Keratinocyte (primary cell): Measurements from ENCODE around the gene KIAA1217. TPM values are rescaled to one million over a fixed set of nuclear protein-coding genes. Genes with fewer than 3 reads are reported as not detected.
"Not testable (repeated sequence)": the region's sequence is repeated elsewhere in the genome, so short reads cannot be mapped to it uniquely, and the experiment has no call there.

Source experiments
- DNase-seq: peaks from one replicate; pipeline ENCODE4 v3.0.0-alpha.2; 2011; ENCODE audit warnings: low read depth, missing footprints, low spot score
- FAIRE-seq: peaks from 2 replicates; lab custom pipeline; 2011; peaks lifted over from hg19 to GRCh38; lab: Jason Lieb, UNC
- H2AFZ ChIP-seq: 2 replicates; pipeline ENCODE4 v1.6.0; 2012; ENCODE audit warnings: low read length, control low read depth, inconsistent platforms; ENCODE audit not compliant: control insufficient read depth
- H3K27ac ChIP-seq: 2 replicates; pipeline ENCODE4 v1.5.1; 2011; ENCODE audit warnings: low read length; ENCODE audit not compliant: control insufficient read depth, insufficient read depth
- H3K27me3 ChIP-seq: 3 replicates; pipeline ENCODE4 v1.6.0; 2011; ENCODE audit warnings: low read length; ENCODE audit not compliant: control insufficient read depth, insufficient read depth; ENCODE audit errors: extremely low read depth
- H3K36me3 ChIP-seq, 2 experiments: 2 replicates in 1 of 2; 3 replicates in 1 of 2; pipeline ENCODE4 v1.5.1; 2011; ENCODE audit warnings: low read length in 2 of 2, mild to moderate bottlenecking in 1 of 2; ENCODE audit not compliant: control insufficient read depth in 2 of 2, insufficient read depth in 2 of 2; ENCODE audit errors: extremely low read depth in 1 of 2
- H3K4me1 ChIP-seq: 3 replicates; pipeline ENCODE4 v1.5.1; 2011; ENCODE audit warnings: low read length; ENCODE audit not compliant: control insufficient read depth, insufficient read depth; ENCODE audit errors: extremely low read depth
- H3K4me2 ChIP-seq: 3 replicates; pipeline ENCODE4 v1.6.0; 2011; ENCODE audit warnings: low read depth, low read length; ENCODE audit not compliant: control insufficient read depth, insufficient read depth; ENCODE audit errors: extremely low read depth
- H3K4me3 ChIP-seq, 3 experiments: fragments of 200-600 bp in 1 of 3; sonication (generic) in 1 of 3; 2 replicates in 2 of 3; 3 replicates in 1 of 3; pipeline ENCODE4 v1.5.1; 2011 to 2016; ENCODE audit warnings: low read length in 3 of 3, mild to moderate bottlenecking in 3 of 3, control low read depth in 2 of 3, inconsistent platforms in 1 of 3, low read depth in 1 of 3, mixed read lengths in 1 of 3, mixed run types in 1 of 3, moderate library complexity in 1 of 3; ENCODE audit not compliant: control insufficient read depth in 2 of 3, insufficient read depth in 2 of 3; ENCODE audit errors: extremely low read depth in 1 of 3
- H3K79me2 ChIP-seq: 2 replicates; pipeline ENCODE4 v1.6.0; 2012; ENCODE audit warnings: low read length; ENCODE audit not compliant: control insufficient read depth, insufficient read depth
- H3K9ac ChIP-seq: 3 replicates; pipeline ENCODE4 v1.6.0; 2011; ENCODE audit warnings: low read length; ENCODE audit not compliant: control insufficient read depth, insufficient read depth; ENCODE audit errors: extremely low read depth
- H3K9me1 ChIP-seq: 3 replicates; pipeline ENCODE4 v1.6.0; 2011; ENCODE audit warnings: low read length; ENCODE audit not compliant: control insufficient read depth, insufficient read depth; ENCODE audit errors: extremely low read depth
- H3K9me3 ChIP-seq: 2 replicates; pipeline ENCODE4 v1.5.1; 2012; ENCODE audit warnings: low read depth, low read length; ENCODE audit not compliant: control insufficient read depth
- H4K20me1 ChIP-seq: 3 replicates; pipeline ENCODE4 v1.6.0; 2011; ENCODE audit warnings: low read length; ENCODE audit not compliant: control insufficient read depth, insufficient read depth; ENCODE audit errors: extremely low read depth
- EZH2 ChIP-seq: IDR thresholded peaks from one replicate; pipeline ENCODE4 v1.6.1; 2012; ENCODE audit warnings: inconsistent platforms, mild to moderate bottlenecking, low read length, moderate library complexity
- dilution Hi-C: fragments of 300-500 bp; cut with MboI; formaldehyde crosslinking; loops from one replicate; pipeline ENCODE4 v1.7.0; 2020; ENCODE audit warnings: low sequenced_read_pairs; ENCODE audit not compliant: extremely low pct_ligation_motif_present
- polyA plus RNA-seq, 5 experiments: library from polyadenylated mRNA; depleted of rRNA in 3 of 5; stranded (reverse) in 3 of 5; stranded (forward) in 1 of 5; unstranded in 1 of 5; fragments of >200 nt; gene quantifications; 1 replicate in 1 of 5; 2 replicates in 3 of 5; 3 replicates in 1 of 5; pipeline versions ENCODE4 v1.2.1 to v1.2.3, GENCODE V29; 2011 to 2012; ENCODE audit warnings: missing spikeins in 2 of 5, low read depth in 1 of 5, low replicate concordance in 1 of 5
- TF ChIP-seq, protein P1 (sequence below), 3 experiments: IDR thresholded peaks in 1 of 3; conservative IDR thresholded peaks in 1 of 3; optimal IDR thresholded peaks in 1 of 3; 2 replicates in 2 of 3; 3 replicates in 1 of 3; pipeline versions ENCODE3 to v1.5.1; 2011; ENCODE audit warnings: low read length in 3 of 3, mild to moderate bottlenecking in 3 of 3, moderate library complexity in 2 of 3, control low read depth in 1 of 3, inconsistent platforms in 1 of 3; ENCODE audit not compliant: insufficient read depth in 2 of 3; ENCODE audit errors: extremely low read depth in 1 of 3

KIAA1217 gene
- polyA plus RNA-seq, 1 donor (not counting 4 experiments of a cell fraction or from before 2014, with no cell fraction given) = 10.4 TPM

DNA sequence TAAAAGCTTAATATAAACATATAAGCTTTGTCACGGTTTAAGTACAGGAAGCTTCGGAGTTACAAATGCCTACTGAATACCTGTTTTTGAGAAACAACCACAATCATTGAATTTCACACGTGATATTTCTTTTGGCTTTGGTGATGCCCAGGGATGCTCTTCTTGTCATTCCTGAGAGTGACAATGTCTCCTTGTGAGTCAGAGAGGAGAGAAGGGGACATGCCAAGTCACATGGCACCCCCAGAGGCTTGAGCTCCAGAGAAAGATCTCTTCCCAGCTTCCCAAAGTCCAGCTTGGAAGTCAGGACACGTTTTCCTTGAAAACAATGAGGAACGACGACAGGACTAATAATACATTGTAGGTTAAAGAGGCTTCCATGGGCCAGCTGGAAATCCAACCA is 272.3 kb downstream of the KIAA1217 start:
- no peak overlapping the region for H2AFZ ChIP-seq
- TF ChIP-seq, protein P1, sequence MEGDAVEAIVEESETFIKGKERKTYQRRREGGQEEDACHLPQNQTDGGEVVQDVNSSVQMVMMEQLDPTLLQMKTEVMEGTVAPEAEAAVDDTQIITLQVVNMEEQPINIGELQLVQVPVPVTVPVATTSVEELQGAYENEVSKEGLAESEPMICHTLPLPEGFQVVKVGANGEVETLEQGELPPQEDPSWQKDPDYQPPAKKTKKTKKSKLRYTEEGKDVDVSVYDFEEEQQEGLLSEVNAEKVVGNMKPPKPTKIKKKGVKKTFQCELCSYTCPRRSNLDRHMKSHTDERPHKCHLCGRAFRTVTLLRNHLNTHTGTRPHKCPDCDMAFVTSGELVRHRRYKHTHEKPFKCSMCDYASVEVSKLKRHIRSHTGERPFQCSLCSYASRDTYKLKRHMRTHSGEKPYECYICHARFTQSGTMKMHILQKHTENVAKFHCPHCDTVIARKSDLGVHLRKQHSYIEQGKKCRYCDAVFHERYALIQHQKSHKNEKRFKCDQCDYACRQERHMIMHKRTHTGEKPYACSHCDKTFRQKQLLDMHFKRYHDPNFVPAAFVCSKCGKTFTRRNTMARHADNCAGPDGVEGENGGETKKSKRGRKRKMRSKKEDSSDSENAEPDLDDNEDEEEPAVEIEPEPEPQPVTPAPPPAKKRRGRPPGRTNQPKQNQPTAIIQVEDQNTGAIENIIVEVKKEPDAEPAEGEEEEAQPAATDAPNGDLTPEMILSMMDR (optimal IDR thresholded peaks at IDR 0.05 in 1 of 3, IDR thresholded peaks at IDR 0.05 in 1 of 3, conservative IDR thresholded peaks at IDR 0.05 in 1 of 3; ENCODE audit: extremely low read depth in 1 of 3, insufficient read depth in 2 of 3, low read length in 3 of 3) = no peak
- TF ChIP-seq EZH2 = no peak
- peaks cover 7 to 13% of the 10 kb centered on the region in 2 experiments for H3K36me3 ChIP-seq
- H3K79me2 ChIP-seq = peaks cover 12% of the 10 kb centered on the region
- H3K4me2 ChIP-seq = no peak overlapping the region
- H3K9ac ChIP-seq = no peak overlapping the region
- no peak overlapping the region for H3K27ac ChIP-seq
- dilution Hi-C loops = no loop called here
- H3K27me3 ChIP-seq = no peaks in the 10 kb centered on the region
- FAIRE-seq (no peak), DNase-seq (no peak)
- H3K9me1 ChIP-seq = no peaks in the 10 kb centered on the region
- H3K4me3 ChIP-seq = no peak overlapping the region
- peaks cover 16% of the 10 kb centered on the region for H3K4me1 ChIP-seq
- no peaks in the 10 kb centered on the region for H3K9me3 ChIP-seq
- no peaks in the 10 kb centered on the region for H4K20me1 ChIP-seq

DNA sequence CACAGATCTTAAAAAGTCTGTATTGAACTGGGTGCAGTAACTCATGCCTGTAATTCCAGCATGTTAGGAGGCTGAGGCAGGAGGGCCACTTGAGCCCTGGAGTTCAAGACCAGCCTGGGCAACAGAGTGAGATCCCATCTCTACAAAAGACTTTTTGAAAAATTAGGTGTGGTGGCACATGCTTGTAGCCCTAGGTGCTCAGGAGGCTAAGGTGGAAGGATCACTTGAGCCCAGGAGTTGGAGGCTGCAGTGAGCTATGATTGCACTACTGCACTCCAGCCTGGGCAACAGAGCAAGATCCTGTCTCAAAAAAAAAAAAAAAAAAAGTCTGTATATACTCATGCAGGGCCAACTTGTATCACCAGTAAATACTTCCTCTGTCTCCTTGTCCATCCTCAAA is 273.8 kb downstream of the KIAA1217 start:
- dilution Hi-C loops, H3K4me2 ChIP-seq, DNase-seq, H2AFZ ChIP-seq, H4K20me1 ChIP-seq, FAIRE-seq, H3K4me3 ChIP-seq, H3K79me2 ChIP-seq, H3K36me3 ChIP-seq, H3K9ac ChIP-seq, H3K27me3 ChIP-seq, H3K9me1 ChIP-seq, H3K9me3 ChIP-seq: not testable (repeated sequence)
- H3K4me1 ChIP-seq = peaks cover 16% of the 10 kb centered on the region
- peak overlapping the region; percentile 73 for H3K27ac ChIP-seq

DNA sequence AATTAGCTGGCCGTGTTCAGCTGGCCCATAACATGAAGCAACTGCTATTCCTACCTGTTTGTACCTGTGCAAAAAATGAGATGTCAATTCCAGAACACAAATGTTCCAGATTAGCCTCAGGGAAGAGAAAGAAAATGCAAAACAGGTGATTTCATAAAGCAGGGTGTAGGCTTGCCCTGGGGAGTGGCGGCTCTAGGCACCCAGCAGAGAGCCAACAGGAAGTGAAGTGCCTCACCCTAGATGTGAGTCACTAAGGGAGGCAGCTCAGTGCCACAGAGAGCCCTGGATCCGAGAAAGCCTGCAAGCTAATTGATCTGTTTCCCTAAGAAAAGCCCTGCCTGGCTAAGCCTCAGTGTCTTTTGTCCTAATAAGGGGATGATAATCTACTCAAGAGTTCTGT is 274.8 kb downstream of the KIAA1217 start:
- peak overlapping the region; percentile 73 for H3K4me2 ChIP-seq
- dilution Hi-C loops = no loop called here
- no peaks in the 10 kb centered on the region for H3K9me3 ChIP-seq
- peak overlapping the region; percentile 52 for H3K9ac ChIP-seq
- DNase-seq = peak; percentile 77
- H3K36me3 ChIP-seq = peaks cover 9% of the 10 kb centered on the region in 2 experiments
- peaks cover 26% of the 10 kb centered on the region for H3K4me1 ChIP-seq
- no peaks in the 10 kb centered on the region for H3K27me3 ChIP-seq
- TF ChIP-seq EZH2 = no peak
- TF ChIP-seq, protein P1 (optimal IDR thresholded peaks at IDR 0.05 in 1 of 3, IDR thresholded peaks at IDR 0.05 in 1 of 3, conservative IDR thresholded peaks at IDR 0.05 in 1 of 3; ENCODE audit: extremely low read depth in 1 of 3, insufficient read depth in 2 of 3, low read length in 3 of 3) = no peak
- peaks cover 8% of the 10 kb centered on the region for H3K79me2 ChIP-seq
- no peaks in the 10 kb centered on the region for H4K20me1 ChIP-seq
- H3K9me1 ChIP-seq = no peaks in the 10 kb centered on the region
- H3K27ac ChIP-seq = peak overlapping the region; percentile 73
- FAIRE-seq = peak; percentile 99
- peak overlapping the region in 1 of 3 experiments; percentile 18 for H3K4me3 ChIP-seq
- no peak overlapping the region for H2AFZ ChIP-seq
